T-helper 1 cell (primary cell): Measurements from ENCODE around the gene NRGN.

Source experiments
- DNase-seq, 5 donors: peaks; one replicate each; pipeline ENCODE4 v3.0.0-alpha.2; 2012 to 2020
- total RNA-seq, 4 donors: gene quantifications; one replicate each; lab custom pipeline; 2026; lab: John Stamatoyannopoulos, UW

Gene NRGN
- 0.12 to 0.39 (median 0.29) reads per million in 4 donors for total RNA-seq

DNA sequence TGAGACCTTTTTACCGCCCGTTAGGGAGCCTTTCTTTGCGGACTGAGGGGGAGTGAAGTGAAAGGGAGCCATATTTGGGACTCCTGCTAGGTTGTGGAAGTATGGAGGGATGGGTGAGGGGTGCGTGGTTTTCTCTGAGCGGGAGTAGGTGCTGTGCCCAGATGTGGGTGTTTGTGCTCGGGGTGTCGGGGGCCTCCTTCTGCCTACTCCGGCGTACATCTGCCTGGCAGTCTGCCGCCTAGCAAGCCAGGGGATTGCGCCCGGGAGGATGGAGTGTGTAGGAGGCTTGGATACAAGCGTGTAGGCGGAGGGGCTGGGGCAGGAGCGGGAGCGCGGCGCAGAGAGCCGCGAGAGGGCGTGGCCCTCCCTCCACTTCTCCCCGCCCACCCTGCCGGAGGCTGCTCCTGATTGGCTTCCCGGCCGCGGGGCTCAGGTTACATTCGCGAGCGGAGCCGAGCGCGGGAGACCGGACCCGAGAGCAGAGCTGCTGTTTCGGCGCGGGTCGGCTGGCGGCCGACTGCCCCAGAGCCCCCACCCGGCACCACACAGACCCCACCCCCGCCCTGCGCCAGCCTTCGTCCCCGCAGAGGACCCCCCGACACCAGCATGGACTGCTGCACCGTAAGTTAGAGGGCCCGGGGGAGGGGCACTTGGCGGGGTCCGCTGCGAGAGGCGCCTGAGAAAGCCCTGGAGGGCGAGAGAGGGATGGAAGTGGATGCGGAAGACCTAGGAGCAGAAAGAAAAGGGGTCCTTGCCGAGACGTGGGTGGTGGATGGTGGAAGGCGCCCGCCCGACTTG, at the start of gene NRGN:
Gene NRGN, plus strand, starts transcription at position 464 of the 798 bp plus-strand sequence. Its CDS starts 143 bp downstream, at position 607.
- DNase-seq, result peak; percentile 66 to 83 (median 78)

DNA sequence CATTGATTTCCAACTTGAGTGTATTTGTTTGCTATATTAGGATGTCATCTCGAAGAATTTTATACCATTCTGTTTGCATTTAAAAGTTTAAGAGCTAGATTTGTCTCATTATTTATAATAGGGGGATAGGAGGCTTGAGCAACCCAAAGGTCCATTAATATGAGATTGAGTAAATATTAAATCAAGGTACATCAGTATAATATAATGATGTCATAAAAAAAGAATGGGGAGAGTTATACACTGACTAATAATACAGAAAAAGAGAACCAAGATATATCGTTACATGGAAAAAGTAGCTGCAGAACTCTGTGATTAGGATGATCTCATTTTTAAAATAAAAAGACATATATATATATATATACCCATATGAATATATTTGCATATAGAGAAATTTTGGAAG, 46.6 kb upstream of the NRGN start:
- DNase-seq, result no peak

DNA sequence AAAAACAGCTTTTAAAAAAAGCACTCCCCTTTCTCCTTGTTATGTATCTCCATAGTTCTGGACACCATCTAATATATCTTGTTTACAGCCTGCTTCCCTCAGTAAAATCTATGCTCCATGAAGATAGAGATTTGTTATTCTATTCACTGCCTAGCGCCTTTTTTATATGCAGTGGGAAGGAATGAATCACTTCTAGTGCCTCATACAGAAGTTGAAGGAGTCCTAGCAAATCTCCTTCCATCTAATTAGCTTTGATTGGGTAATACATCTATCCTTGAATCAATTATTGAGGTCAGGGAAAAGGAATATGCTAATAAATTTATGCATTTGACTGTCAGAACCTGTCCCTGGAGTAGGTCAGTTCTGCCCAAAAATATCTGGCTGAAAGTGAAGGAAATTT, 40.2 kb upstream of the NRGN start:
- DNase-seq, result no peak

DNA sequence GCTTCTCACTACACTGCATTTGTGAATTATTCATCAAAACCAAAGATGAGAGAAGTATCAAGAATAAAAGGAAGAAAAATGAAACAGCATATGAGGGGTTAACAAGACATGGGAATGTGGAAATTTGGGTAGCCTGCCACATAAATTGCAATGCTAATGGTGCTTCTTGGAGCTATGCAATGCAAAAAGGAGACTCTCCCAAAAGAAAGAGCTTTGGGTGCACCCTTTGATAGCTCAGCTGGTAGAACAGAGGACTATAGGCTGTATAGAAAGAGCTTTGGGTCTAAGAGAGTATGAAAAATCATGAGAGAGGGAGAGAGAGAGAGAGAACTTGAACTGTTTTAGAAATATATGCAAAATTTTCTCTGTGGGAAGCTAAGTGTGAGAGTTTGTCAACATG, 39.7 kb upstream of the NRGN start:
- DNase-seq, result no peak

DNA sequence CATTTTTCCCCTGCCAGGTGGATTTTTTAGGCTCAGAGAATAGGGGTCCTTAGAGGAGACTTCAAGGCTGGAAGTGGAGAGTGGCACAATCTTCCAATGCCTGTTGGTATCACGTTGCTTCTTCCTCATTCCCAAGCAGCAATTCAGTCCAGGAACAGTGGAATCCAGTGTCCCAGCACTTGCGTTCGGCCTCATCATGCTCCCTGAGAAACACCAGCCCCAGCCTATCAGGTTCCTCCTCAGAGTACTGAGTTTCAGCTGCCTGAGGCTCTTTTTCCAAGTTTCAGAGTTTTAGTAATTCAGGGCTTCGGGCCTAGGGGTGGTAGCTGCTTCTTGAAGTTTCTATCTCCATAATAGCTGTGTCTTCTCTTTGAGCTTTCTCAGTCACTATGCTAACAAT, 31.9 kb upstream of the NRGN start:
- DNase-seq, result no peak

DNA sequence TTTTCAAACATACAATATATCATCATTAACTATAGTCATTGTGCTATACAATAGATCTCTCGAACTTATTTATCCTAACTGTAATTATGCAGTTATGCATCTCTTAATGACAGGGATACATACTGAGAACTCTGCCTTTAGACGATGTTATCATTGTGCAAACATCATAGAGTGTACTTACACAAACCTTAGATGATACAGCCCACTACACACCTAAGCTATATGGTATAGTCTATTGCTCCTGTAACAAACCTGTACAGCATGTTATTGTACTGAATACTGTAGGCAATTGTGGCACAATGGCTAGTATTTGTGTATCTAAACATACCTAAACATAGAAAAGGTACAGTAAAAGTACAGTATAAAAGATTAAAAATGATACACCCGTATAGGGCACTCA, 27.4 kb upstream of the NRGN start:
- no peak for DNase-seq

DNA sequence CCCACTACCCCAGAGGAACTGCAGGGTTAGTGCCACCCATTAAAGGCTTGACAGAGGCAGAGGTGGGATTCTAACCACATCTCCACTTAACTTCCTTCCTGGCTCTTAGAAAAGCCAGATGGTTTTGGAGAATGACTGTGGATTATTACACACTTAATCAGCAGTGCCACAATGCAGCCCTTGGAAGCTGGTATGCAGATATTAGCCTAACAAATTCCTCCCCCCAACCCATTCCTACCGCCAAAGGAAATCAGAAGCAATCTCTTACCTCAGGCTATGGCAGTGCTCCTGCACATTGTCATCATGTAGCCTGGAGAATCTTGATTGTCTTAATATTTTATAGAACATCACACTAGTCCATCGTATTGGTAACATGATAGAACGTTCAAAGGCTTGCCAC, 23.2 kb upstream of the NRGN start:
- DNase-seq, result no peak

DNA sequence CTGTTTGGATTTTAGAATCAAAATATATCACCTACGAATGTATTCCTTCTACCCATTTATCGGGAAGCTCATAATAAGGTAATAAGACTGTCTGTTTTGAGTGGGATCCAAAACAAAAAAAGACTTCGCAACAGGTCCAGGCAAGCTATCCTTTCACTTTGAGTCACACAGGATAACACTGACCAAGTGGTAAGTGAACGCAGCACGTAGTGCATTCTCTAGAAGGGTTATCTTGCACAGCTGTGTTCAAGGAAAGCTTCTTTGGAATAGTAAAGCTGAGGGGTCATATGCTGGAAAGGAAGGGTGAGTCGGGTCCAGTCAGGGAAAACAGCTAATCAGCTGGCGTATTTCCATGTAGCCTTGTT, 22.3 kb upstream of the NRGN start:
- DNase-seq, result no peak

DNA sequence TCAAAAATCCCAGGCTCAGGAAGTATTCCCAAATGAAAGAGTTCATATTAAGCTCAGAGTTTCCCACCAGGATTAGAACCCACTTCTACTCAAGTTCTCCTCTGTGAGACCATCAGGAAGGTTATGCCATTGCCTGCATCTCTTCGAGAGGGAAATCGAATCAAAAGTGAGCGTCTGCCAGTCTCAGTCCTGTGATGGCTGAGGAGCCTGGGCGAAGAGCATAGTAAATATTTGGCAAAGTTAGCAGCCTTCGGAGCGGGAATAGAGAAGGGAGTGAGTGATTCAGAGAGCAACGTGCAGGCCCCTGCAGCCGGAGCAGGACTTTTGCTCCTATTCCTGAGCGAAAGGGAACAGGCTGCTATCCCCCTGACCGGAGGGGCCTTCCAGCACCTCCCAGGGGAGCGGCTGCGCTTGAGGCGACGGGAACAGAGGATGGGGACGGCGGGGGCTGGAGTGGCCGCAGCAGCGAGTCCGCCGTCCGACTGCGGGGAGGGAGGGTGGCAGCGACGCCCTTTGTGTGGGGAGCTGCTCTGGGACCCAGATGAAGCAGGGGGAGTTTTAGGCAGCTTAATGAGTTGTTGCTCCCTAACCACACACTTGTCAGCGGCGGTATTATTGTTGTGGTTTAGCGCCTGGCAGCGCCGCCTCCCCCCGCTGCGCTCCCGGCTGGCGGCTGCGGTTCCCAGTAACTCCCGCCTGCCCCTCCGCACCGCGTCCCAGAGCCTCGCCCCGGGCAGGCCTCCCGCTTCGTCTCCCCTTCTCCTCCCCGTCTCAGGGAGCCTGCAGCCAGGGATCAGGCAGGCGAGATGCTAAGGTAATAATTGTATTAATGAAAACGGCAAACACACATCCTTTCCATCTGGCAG, 21.7 kb upstream of the NRGN start:
- DNase-seq, result peak in 3 of 5 donors; percentile 10 to 22 (median 18)

DNA sequence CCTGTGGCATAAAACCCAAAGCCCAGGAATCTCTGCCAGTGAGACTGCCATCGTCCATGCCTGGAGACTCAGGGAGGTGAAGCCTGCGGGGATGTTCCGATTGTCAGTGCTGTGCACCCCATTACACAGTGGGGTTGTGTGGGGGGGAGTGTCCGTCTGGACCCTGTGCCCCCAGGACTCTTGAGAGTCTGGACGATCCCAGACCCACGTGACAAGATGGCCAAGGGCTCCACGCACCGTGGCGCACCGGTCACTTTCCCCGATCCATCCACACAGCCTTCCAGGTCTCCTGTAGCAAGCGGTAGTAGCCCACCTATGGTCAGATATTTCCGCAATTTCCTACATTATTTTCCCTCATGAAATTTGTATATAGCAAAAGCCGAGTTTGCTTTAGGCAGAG, 20.9 kb upstream of the NRGN start:
- no peak for DNase-seq

DNA sequence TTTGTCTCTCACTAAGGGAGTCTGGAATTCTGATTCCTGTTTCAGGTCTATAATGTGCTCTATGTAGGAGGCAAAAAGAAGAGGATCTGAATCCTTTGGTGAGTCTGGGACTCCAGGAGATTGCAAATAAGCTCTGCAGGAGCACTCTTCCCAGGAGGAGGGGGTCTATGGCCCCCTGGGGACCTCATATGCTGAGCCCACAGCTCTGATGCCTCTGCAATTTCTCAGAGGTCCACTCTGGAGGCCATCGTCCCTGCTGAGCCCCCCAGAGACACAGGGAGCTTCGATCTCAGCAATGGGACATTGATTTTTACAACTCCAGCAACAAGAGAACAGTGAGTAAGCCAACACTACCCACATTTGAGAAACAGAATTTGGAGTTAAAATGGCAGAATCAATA, 20.2 kb upstream of the NRGN start:
- DNase-seq, result no peak

DNA sequence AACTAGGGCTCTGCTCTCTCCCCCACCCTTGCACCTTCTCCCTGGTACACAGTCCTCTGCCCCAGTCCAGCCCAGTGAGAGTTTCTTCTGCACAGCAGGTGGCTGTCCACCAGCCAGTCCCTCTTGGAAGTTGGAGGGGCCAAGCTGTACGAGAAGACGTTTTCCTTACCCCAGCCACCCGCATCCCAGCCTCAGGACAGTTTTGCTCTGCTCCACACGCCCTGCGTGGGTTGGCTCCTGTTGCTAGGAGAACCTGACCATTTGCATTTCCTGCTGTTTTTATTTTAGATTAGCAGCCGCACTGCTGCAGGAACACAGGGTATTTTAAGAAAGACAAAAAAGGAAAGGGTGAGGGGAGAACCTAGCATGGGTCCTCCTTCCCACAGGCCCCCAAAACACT, 17.6 kb upstream of the NRGN start:
- no peak for DNase-seq

DNA sequence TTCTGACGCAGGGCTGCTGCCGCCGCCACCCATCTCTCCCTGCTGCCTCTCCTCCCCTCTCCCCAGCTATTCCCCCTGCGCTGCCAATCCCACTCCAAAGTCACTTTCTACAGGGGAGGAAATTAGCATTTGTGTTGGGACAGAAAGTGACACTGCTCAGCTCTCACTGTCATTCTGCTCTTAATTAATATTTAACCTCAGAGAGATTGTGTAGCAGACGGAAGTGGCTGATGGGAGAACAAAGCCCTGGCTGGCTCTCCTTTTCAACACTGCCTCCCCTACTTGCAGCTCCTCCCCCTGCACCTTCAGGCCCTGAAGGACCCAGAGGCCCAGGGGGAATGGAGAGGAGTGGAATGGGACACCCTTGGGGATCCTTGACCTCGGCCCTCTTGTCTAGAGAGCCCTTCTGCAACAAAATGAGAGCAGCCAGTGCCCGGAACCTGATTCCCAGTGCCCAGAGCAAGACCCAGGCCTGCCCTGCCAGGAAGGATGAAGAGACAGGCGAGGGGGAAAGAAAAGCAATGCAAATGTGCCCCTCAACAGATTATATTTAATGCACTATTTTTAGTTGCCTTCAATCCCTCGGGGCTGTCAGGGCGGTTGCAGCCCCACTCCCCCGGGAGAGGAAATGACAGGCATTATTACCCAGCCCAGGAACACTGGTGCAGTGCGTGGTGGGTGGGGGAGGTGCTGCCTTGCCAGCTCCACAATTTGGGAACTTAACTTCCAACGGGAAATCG, 14.6 kb upstream of the NRGN start:
- DNase-seq, result no peak

DNA sequence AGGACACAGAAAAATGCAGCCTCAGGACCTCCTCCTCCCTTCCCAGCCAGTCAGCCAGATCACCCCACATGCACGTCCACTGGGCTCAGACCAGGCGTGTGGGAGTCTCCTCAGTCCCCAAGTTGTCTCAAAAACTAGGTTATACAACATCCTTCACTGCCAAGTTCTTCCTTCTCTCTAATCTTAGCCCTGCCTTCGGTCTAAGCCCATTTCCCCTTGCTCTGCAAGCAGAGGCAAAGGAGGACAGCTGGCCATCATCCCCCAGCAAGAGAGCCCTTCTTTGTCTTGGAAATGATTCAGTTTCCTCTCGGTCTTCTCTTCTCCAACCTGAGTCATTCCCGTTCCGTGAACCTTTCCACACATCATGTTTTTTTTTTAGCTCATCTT, 14.0 kb upstream of the NRGN start:
- DNase-seq, result no peak

DNA sequence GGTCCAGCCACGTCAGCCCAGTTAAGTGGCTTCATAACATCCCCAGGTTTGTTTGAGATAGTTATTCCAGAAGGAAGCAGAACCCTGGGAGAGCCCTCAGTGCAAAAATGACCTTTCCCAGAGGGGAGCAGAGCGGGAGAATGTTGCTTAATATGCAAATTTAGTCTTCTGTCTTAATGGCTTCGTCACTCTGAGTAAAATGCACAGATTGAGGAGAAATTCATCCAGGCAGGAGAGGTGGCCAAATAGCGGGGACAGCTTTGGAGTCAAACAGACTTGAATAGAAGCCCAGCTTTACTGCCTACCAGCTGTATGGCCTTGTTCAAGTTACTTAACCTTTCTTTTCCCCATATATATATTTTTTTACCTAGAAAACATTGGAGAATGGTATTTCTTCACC, 12.3 kb upstream of the NRGN start:
- DNase-seq, result no peak

DNA sequence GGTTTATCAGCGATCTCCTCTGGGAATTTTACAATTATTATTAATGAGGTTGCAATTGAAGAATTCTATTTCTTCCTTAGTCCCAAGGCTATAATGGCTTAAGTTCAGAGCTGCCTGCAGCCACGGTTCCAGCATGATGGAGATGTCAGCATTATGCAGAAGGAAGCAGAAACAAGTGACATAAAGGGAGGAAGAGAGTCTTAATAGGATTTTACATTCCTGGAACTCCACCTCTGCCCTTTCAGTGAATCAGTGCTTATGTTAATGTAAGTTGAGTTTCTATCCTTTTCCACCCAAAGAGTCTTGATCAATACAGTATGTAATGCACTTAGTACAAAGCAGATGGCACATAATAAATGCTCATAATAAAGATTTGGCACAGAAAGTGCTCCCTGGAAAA, 11.6 kb upstream of the NRGN start:
- DNase-seq, result no peak

DNA sequence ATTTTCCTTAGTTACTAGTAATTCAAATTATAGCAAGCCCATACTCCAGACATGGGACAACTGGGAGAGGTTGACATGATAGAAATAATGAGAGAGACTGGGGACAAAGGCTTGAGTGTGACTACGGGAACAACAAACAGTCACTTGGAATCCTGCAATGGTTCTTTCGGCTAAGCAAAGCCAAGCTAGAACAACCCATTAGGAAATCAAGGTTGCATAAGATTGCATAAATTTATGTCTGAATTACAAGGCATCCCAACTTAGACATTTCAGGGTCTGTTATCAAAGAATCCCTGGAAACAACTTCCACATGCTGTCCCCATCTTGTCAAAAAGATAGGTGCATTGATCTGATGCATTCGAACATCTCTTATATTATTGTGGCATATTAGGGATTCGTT, 10.2 kb upstream of the NRGN start:
- DNase-seq, result no peak

DNA sequence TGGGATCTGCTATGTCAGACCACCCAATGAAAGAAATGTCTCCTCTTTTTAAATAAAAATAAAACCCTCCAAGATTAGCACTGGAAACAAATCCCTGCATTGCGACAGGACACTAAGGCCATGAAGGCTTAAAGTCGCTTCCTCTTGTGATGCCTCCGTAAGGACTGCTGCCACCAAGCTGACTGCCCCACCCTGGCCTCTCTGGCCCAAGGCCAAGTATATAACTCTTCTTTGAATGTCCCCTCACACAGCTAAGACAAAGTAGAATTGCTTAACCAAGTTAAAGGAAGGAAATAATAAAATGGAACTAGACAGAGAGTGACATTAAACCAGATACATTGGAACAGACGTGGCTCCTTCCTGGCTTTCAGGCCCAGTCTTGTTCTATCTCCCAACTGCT, 7.5 kb upstream of the NRGN start:
- no peak for DNase-seq

DNA sequence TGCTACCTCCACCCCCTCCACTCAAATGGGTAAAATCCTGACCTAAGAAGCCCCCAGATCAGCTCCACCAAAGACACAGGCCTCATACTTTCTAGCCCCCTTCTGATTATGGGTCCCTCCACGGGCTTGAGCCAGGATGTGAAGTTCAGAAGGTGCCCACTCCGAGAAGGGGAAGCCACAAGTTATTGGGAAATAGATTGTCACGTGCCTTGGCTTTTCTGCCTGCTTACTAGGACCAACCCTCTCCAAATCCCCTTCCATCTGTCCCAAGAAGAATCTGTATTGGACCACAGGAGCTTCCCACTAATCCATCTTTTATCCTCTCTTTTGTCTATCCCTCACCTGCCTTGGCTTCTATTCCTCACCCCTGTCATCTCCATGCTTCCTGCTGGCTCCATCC, 3.0 kb upstream of the NRGN start:
- DNase-seq, result no peak

DNA sequence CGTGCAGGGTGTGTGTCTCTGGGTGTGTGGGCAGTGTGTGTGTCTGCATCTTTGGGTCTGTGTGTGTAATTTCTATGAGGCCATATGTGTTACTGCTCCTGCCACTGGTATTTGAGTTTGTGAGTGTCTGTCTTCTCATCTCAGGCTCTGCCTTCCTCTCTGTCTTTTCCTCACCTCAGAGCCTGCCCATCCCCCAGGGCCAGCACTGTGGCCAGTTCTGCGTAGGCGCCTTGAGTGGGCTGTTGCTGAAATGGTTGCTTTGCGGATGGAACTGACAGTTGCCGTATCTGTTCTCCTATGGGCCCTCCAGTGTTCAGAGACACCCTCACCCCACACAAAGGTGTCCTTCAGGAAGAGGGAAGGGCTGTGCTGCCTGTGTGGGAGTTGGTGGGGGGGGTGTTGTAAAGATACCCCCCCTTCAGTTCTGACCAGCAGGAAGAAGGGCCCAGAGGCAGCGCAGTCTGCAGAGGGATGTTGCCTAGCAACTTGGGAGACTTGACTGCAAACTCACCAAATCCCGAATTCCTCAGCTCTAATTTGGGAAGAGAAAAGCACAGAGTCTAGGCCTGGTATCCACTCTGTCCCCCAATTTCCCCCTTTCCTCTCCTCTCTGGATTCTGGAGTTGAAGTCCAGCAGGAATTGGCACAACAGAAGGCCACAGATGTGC, 2.0 kb upstream of the NRGN start:
- no peak for DNase-seq

DNA sequence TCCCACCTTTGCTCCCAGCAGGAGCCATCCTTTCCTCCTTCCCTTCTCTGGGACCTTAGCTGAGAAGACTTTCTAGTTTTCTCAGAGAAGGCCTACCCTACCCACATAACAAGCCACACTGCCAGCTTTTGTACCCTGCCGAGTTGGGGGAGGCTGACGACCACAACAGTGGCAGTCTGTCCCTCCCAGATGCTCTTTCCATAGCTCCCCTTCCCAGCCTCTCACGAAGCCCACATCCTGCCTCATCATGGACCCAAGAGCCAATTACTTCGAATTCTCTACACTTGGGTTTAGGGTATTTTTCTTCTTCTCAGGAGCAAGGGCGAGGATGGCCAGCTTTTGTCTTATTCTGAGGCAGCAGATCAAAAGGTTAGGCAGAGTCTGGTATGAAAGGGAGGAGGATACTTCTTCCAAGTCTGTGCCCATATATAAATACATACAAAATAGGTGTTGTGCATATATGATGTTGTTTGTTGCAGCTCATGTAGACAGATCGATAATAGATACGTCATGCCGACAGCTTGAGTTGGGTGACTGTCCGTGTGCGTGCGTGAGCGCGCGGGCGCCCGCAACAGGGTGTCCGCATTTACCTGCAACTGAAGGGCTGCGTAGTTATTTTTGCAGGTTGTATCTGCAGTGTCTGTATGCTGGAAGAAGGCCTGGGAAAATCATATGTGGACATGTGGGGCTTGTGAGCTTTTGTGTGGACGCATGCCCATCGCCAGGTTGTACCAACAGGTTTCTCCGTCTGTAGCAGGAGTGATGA, 846 bp upstream of the NRGN start:
- no peak for DNase-seq

DNA sequence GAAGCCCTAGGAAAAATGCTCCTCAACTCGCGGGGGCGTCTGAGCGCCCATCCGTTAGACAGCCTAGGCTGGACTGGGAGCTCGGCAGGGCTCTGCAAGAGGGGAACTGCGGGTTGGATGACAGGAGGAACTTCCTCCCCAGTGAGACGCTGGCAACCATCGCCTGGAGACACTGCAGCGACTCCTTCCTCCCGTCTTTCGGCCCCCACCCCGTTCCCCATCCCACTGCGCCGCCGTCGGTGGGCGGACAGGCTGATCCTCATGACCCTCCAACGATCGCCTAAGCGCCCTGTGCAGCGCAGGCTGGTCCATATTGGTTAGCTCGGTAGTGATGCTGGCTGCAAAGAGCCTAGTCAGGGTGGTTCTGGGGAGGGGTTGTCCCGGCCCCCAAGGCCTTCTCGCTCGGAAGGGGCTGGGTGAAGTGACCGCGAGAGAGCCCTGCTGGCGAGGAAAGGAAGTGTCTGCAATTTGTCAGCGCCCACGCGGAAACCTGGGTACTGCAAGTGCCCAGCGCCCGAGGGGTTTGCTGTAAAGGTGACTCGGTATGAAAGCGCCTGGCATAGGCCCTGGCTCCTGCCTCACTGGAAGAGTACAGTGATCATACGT, 638 bp downstream of the NRGN start:
- peak in 3 of 5 donors; percentile 34 to 50 (median 37) for DNase-seq
